ENCODE results near the gene TMEM95.

Gene TMEM95

GRCh38 chr17:7340179-7340578 lies 14.8 kb upstream of the TMEM95 start:
- Histone ChIP-seq H2AFZ (ENCODE audit: low read depth, low read length) (no peak overlapping the region), H3K9me3 (ENCODE audit: insufficient read depth, low read length) (no peaks in the 10 kb centered on the region), H3K79me2 (ENCODE audit: low read length) (peaks cover 9% of the 10 kb centered on the region), H3K27me3 (ENCODE audit: low read depth, low read length) (no peaks in the 10 kb centered on the region), H3K4me2 (ENCODE audit: low read length) (no peak overlapping the region), H3K4me3 (ENCODE audit: low read length) (no peak overlapping the region), H3K36me3 (replicated peaks; ENCODE audit: low read depth, low read length) (peaks cover 4% of the 10 kb centered on the region), H3K4me1 (ENCODE audit: low read length) (peaks cover 15% of the 10 kb centered on the region), H3K9ac (ENCODE audit: low read length) (no peak overlapping the region), H4K20me1 (ENCODE audit: insufficient read depth, low read length) (no peaks in the 10 kb centered on the region), H3K27ac (ENCODE audit: low read length) (no peak overlapping the region)
- no peak for TF ChIP-seq EZH2phosphoT487 (IDR thresholded peaks at IDR 0.05; ENCODE audit: low read depth)
- TF ChIP-seq, protein P1, sequence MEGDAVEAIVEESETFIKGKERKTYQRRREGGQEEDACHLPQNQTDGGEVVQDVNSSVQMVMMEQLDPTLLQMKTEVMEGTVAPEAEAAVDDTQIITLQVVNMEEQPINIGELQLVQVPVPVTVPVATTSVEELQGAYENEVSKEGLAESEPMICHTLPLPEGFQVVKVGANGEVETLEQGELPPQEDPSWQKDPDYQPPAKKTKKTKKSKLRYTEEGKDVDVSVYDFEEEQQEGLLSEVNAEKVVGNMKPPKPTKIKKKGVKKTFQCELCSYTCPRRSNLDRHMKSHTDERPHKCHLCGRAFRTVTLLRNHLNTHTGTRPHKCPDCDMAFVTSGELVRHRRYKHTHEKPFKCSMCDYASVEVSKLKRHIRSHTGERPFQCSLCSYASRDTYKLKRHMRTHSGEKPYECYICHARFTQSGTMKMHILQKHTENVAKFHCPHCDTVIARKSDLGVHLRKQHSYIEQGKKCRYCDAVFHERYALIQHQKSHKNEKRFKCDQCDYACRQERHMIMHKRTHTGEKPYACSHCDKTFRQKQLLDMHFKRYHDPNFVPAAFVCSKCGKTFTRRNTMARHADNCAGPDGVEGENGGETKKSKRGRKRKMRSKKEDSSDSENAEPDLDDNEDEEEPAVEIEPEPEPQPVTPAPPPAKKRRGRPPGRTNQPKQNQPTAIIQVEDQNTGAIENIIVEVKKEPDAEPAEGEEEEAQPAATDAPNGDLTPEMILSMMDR (IDR thresholded peaks at IDR 0.05; ENCODE audit: low read depth, low read length), result no peak

- Histone ChIP-seq H3K79me2 (ENCODE audit: low read length) (peaks cover 4% of the 10 kb centered on the region; the same call in 1 of the 2 replicates), H3K36me3 (replicated peaks; ENCODE audit: low read depth, low read length) (peaks cover 4% of the 10 kb centered on the region), H4K20me1 (ENCODE audit: insufficient read depth, low read length) (no peaks in the 10 kb centered on the region)
These were observed 13.1 kb upstream of the TMEM95 start for GRCh38 chr17:7341842-7342241.

GRCh38 chr17:7343250-7343649 lies 11.7 kb upstream of the TMEM95 start:
- H3K27ac ChIP-seq (ENCODE audit: low read length), result no peak overlapping the region
- no peak overlapping the region for H2AFZ ChIP-seq (ENCODE audit: low read depth, low read length)
- H4K20me1 ChIP-seq (ENCODE audit: insufficient read depth, low read length), result no peaks in the 10 kb centered on the region
- H3K4me3 ChIP-seq (ENCODE audit: low read length), result no peak overlapping the region
- H3K79me2 ChIP-seq (ENCODE audit: low read length), result no peaks in the 10 kb centered on the region
- H3K4me1 ChIP-seq (ENCODE audit: low read length), result no peaks in the 10 kb centered on the region
- H3K27me3 ChIP-seq (ENCODE audit: low read depth, low read length), result no peaks in the 10 kb centered on the region
- H3K9me3 ChIP-seq (ENCODE audit: insufficient read depth, low read length), result no peaks in the 10 kb centered on the region
- no peak for TF ChIP-seq EZH2phosphoT487 (IDR thresholded peaks at IDR 0.05; ENCODE audit: low read depth)
- TF ChIP-seq, protein P1 (IDR thresholded peaks at IDR 0.05; ENCODE audit: low read depth, low read length), result no peak
- no peak overlapping the region for H3K9ac ChIP-seq (ENCODE audit: low read length)
- H3K36me3 ChIP-seq (replicated peaks; ENCODE audit: low read depth, low read length), result no peaks in the 10 kb centered on the region
- no peak overlapping the region for H3K4me2 ChIP-seq (ENCODE audit: low read length)

More at GRCh38 chr17:7341842-7342241, 13.1 kb upstream of the TMEM95 start:
- Histone ChIP-seq H3K4me1 (ENCODE audit: low read length) (peaks cover 5% of the 10 kb centered on the region), H3K9ac (ENCODE audit: low read length) (no peak overlapping the region), H3K9me3 (ENCODE audit: insufficient read depth, low read length) (no peaks in the 10 kb centered on the region), H3K4me3 (ENCODE audit: low read length) (no peak overlapping the region), H2AFZ (ENCODE audit: low read depth, low read length) (no peak overlapping the region), H3K27me3 (ENCODE audit: low read depth, low read length) (no peaks in the 10 kb centered on the region), H3K27ac (ENCODE audit: low read length) (no peak overlapping the region), H3K4me2 (ENCODE audit: low read length) (no peak overlapping the region)
- TF ChIP-seq EZH2phosphoT487 (IDR thresholded peaks at IDR 0.05; ENCODE audit: low read depth), result no peak
- TF ChIP-seq, protein P1 (IDR thresholded peaks at IDR 0.05; ENCODE audit: low read depth, low read length), result no peak

DNA sequence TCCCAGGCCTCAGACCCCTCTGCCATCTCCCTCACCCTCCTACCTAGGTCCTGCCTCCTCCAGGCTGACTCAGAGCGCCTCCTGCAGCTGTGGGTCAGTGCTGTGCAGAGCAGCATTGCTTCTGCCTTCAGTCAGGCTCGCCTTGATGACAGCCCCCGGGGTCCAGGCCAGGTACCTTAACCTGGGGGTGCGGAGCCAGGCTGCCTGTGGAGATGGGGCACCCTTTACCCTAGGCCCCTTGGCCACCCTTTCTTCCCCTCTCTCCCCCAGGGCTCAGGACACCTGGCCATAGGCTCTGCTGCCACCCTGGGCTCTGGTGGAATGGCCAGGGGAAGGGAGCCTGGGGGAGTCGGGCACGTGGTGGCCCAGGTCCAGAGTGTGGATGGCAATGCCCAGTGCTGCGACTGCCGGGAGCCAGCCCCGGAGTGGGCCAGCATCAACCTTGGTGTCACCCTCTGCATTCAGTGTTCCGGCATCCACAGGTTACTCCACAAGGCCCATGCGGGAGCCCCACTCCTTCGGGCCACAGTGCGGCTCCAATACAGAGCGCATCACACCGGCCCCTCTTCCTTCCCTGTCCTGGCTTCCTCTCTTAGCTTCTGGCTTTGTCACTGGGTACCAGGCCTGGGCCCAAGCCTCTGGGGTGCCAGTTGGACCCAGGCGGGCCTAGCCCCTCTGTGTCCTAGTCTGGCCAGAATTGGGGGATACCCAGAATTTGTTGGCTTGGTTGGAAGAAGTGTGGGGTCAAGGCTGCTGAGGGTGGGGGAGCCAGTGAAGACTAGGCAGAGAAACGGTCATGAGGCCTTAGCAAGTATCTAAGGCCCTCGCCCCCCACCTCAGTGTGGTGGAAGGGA lies 8.0 kb upstream of the TMEM95 start:
- H2AFZ ChIP-seq (ENCODE audit: low read depth, low read length), result no peak overlapping the region
- H3K4me3 ChIP-seq (ENCODE audit: low read length), result no peak overlapping the region
- no peaks in the 10 kb centered on the region for H3K36me3 ChIP-seq (replicated peaks; ENCODE audit: low read depth, low read length)
- no peaks in the 10 kb centered on the region for H3K27me3 ChIP-seq (ENCODE audit: low read depth, low read length)
- H3K27ac ChIP-seq (ENCODE audit: low read length), result no peak overlapping the region
- no peak overlapping the region for H3K4me2 ChIP-seq (ENCODE audit: low read length)
- no peak overlapping the region for H3K9ac ChIP-seq (ENCODE audit: low read length)
- no peaks in the 10 kb centered on the region for H3K9me3 ChIP-seq (ENCODE audit: insufficient read depth, low read length)
- H4K20me1 ChIP-seq (ENCODE audit: insufficient read depth, low read length), result no peaks in the 10 kb centered on the region
- H3K79me2 ChIP-seq (ENCODE audit: low read length), result no peaks in the 10 kb centered on the region
- no peaks in the 10 kb centered on the region for H3K4me1 ChIP-seq (ENCODE audit: low read length)
- TF ChIP-seq, protein P1 (IDR thresholded peaks at IDR 0.05; ENCODE audit: low read depth, low read length), result no peak
- no peak for TF ChIP-seq EZH2phosphoT487 (IDR thresholded peaks at IDR 0.05; ENCODE audit: low read depth)

All from OCI-LY3 (cell line).